ENCODE data around the gene ATG16L1. TPM values are rescaled to one million over a fixed set of nuclear protein-coding genes. Genes with fewer than 3 reads are reported as not detected.

ATG16L1 gene
- total RNA-seq, 2 donors from 2014 or later, result 58.3 to 67.7 TPM

DNA sequence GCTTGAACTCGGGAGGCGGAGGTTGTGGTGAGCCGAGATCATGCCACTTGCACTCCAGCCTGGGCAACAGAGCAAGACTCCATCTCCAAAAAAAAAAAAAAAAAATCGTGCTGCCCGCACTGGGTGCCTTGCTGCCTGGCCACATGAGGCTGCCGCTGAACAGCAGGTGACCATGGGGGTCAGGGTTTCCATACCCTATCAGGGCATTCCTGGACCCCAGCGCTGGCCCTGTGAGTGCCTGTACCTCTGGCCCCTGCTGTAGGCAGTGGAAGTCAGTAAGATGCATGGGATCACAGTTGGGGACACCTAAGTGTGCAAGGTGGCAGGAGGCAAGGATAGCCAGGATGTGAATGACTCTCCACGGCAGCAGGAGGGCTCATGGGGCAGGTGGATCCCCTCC, 75.0 kb downstream of the ATG16L1 start:
- intact Hi-C loops (cut with DNase I), result no loop called here
- TF ChIP-seq POLR2A (IDR thresholded peaks at IDR 0.05) (no peak), POLR2AphosphoS5 (IDR thresholded peaks at IDR 0.05) (no peak)
- TF ChIP-seq, protein P1, sequence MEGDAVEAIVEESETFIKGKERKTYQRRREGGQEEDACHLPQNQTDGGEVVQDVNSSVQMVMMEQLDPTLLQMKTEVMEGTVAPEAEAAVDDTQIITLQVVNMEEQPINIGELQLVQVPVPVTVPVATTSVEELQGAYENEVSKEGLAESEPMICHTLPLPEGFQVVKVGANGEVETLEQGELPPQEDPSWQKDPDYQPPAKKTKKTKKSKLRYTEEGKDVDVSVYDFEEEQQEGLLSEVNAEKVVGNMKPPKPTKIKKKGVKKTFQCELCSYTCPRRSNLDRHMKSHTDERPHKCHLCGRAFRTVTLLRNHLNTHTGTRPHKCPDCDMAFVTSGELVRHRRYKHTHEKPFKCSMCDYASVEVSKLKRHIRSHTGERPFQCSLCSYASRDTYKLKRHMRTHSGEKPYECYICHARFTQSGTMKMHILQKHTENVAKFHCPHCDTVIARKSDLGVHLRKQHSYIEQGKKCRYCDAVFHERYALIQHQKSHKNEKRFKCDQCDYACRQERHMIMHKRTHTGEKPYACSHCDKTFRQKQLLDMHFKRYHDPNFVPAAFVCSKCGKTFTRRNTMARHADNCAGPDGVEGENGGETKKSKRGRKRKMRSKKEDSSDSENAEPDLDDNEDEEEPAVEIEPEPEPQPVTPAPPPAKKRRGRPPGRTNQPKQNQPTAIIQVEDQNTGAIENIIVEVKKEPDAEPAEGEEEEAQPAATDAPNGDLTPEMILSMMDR (IDR thresholded peaks at IDR 0.05), result no peak

DNA sequence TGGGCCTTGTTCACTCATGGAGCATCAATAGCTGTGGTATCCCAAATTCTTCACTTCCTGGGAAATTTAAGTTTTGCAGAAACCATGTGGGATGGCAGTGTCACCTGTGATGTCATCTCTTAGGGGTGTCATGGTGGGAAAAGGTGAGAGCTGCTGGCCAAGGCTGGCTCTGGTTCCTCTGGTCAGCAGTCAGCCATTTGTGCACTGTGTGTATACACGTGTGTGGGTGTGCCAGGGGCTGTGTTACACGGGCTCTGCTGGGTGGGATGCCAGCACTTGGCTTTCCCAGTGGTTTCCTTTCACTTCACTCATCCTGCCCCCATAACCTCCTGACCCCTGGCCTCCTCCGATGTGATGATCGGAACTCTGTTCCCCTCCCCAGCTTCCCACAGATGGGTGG, 77.4 kb downstream of the ATG16L1 start:
- 78% methylated on average over 4 of the region's 4 CpGs for WGBS

More for the DNA sequence above, 75.0 kb downstream of the ATG16L1 start:
- H3K4me3 ChIP-seq, result no peak overlapping the region
- no peaks in the 10 kb centered on the region for H3K27me3 ChIP-seq (replicated peaks; ENCODE audit: insufficient read depth)
- no peaks in the 10 kb centered on the region for H3K4me1 ChIP-seq (replicated peaks)
- H3K27ac ChIP-seq, result no peak overlapping the region
- 93% methylated on average over 8 of the region's 8 CpGs for whole genome bisulfite sequencing
- no peaks in the 10 kb centered on the region for H3K9me3 ChIP-seq
- no peak for DNase-seq (ENCODE audit: low spot score)
- no peaks in the 10 kb centered on the region for H3K36me3 ChIP-seq

DNA sequence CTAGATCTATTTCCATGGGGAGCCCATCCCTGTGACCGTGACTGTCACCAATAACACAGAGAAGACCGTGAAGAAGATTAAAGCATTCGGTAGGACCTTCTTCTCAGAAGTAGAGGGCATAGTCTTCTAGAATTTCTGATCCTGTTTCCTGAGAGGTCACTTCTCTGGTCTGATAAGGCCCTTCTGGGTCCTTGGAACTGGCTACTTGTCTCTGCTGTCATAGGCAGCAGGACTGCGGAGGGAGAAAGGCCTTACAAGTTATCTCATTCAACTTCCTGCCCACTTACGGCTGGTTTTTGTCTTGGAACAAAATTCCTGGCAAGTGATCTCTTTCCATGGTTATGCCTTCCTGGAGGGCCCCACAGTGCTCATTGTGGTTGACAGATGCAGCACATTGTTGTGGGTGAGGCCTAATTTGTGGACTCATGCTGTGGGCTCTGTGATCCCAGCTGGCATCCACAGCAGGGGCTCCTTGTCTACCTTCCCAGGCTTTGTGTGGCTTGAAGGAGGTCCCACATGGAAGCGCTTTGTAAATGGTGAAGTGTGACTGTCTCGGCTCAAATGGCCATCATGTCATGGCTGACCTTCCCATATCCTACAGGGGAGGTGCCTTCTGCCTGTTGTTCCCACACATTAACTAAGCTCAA, 78.1 kb downstream of the ATG16L1 start:
- no peak overlapping the region for H3K27ac ChIP-seq
- no peaks in the 10 kb centered on the region for H3K9me3 ChIP-seq
- H3K4me3 ChIP-seq, result no peak overlapping the region
- no peaks in the 10 kb centered on the region for H3K27me3 ChIP-seq (replicated peaks; ENCODE audit: insufficient read depth)
- H3K4me1 ChIP-seq (replicated peaks), result no peaks in the 10 kb centered on the region
- H3K36me3 ChIP-seq, result no peaks in the 10 kb centered on the region
- intact Hi-C loops (cut with DNase I), result no loop called here
- TF ChIP-seq POLR2AphosphoS5 (IDR thresholded peaks at IDR 0.05), result no peak
- TF ChIP-seq POLR2A (IDR thresholded peaks at IDR 0.05), result no peak
- TF ChIP-seq, protein P1 (IDR thresholded peaks at IDR 0.05), result no peak
- 82% methylated on average over 7 of the region's 7 CpGs for WGBS
- DNase-seq (ENCODE audit: low spot score), result no peak

More for the DNA sequence above, 77.4 kb downstream of the ATG16L1 start:
- Histone ChIP-seq H3K27ac (no peak overlapping the region), H3K9me3 (no peaks in the 10 kb centered on the region), H3K4me3 (no peak overlapping the region), H3K27me3 (replicated peaks; ENCODE audit: insufficient read depth) (no peaks in the 10 kb centered on the region), H3K4me1 (replicated peaks) (no peaks in the 10 kb centered on the region), H3K36me3 (no peaks in the 10 kb centered on the region)
- TF ChIP-seq, protein P1 (IDR thresholded peaks at IDR 0.05), result no peak
- TF ChIP-seq POLR2A (IDR thresholded peaks at IDR 0.05) (no peak), POLR2AphosphoS5 (IDR thresholded peaks at IDR 0.05) (no peak)
- no peak for DNase-seq (ENCODE audit: low spot score)
- intact Hi-C loops (cut with DNase I), result no loop called here

DNA sequence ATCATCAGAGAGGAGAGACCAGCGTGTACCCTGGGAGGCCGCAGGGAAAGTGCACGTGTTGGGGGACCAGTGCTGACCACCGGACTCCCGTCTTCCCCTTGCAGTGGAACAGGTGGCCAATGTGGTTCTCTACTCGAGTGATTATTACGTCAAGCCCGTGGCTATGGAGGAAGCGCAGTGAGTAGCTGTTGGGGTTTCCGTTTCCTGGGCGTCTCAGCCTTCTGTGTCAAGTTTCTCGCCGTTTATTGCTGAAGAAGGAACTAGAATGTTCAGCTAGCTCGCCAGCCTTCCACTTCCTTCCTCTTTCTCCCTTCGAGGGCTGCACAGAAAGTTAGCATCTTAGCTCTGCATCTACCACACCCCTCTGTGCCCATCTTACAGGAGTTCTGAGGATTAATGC, 80.1 kb downstream of the ATG16L1 start:
- Histone ChIP-seq H3K4me1 (replicated peaks) (no peaks in the 10 kb centered on the region), H3K4me3 (no peak overlapping the region), H3K9me3 (no peaks in the 10 kb centered on the region), H3K36me3 (no peaks in the 10 kb centered on the region), H3K27ac (peak overlapping the region in 1 of 2 donors; percentile 20), H3K27me3 (replicated peaks; ENCODE audit: insufficient read depth) (no peaks in the 10 kb centered on the region)
- TF ChIP-seq, protein P1 (IDR thresholded peaks at IDR 0.05), result no peak
- TF ChIP-seq POLR2A (IDR thresholded peaks at IDR 0.05), result no peak
- TF ChIP-seq POLR2AphosphoS5 (IDR thresholded peaks at IDR 0.05), result no peak
- intact Hi-C loops (cut with DNase I), result no loop called here
- DNase-seq (ENCODE audit: low spot score), result peak; percentile 24
- WGBS, result 76% methylated on average over 15 of the region's 15 CpGs

DNA sequence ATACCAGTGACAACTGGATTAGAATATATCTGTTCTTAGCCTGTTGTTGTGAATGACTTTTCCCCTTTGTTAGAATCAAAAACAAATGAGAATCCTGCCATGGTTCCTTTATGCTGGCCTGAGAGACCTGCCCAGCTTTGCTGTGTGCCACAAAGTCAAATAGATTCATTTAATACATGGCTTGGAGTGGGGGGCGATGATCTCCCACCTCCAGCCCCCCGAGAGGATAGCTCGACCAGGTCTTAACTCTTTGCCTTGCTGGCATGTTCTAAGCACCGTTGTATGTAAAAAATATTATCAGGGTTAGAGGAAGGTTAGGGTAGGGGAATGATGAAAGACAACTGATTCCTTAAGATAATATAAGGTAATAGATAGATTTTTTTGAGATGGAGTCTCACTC, 80.7 kb downstream of the ATG16L1 start:
- Histone ChIP-seq H3K27ac (peak overlapping the region in 1 of 2 donors; percentile 20), H3K4me1 (replicated peaks) (no peaks in the 10 kb centered on the region), H3K4me3 (no peak overlapping the region), H3K9me3 (no peaks in the 10 kb centered on the region), H3K27me3 (replicated peaks; ENCODE audit: insufficient read depth) (no peaks in the 10 kb centered on the region), H3K36me3 (no peaks in the 10 kb centered on the region)
- 88% methylated on average over 4 of the region's 4 CpGs for WGBS
- intact Hi-C loops (cut with DNase I), result no loop called here
- TF ChIP-seq, protein P1 (IDR thresholded peaks at IDR 0.05), result no peak
- TF ChIP-seq POLR2AphosphoS5 (IDR thresholded peaks at IDR 0.05) (no peak), POLR2A (IDR thresholded peaks at IDR 0.05) (no peak)
- no peak for DNase-seq (ENCODE audit: low spot score)

Data from prostate gland (tissue), 2 donors.